Left renal pelvis (tissue), 4 donors: Measurements from ENCODE around the gene PLTP. TPM values are rescaled to one million over a fixed set of nuclear protein-coding genes. Genes with fewer than 3 reads are reported as not detected.
A peak's percentile ranks its signal among the peaks of the same experiment; 100 is the strongest.
"Not testable (repeated sequence)": the region's sequence is repeated elsewhere in the genome, so short reads cannot be mapped to it uniquely, and the experiment has no call there.

ENCODE experiments used
- DNase-seq, 4 donors: peaks; one replicate each; pipeline ENCODE4 v3.0.0-alpha.2; 2013; ENCODE audit warnings: low read depth in 4 of 4, low spot score in 3 of 4
- polyA plus RNA-seq, 4 donors: library from polyadenylated mRNA; unstranded; fragments of 120-200 nt; gene quantifications; one replicate each; pipeline ENCODE4 v1.2.1, GENCODE V29; 2013; ENCODE audit not compliant: insufficient read length in 4 of 4

PLTP gene
- polyA plus RNA-seq, 4 donors: 72.7 to 139 (median 126) TPM

DNA sequence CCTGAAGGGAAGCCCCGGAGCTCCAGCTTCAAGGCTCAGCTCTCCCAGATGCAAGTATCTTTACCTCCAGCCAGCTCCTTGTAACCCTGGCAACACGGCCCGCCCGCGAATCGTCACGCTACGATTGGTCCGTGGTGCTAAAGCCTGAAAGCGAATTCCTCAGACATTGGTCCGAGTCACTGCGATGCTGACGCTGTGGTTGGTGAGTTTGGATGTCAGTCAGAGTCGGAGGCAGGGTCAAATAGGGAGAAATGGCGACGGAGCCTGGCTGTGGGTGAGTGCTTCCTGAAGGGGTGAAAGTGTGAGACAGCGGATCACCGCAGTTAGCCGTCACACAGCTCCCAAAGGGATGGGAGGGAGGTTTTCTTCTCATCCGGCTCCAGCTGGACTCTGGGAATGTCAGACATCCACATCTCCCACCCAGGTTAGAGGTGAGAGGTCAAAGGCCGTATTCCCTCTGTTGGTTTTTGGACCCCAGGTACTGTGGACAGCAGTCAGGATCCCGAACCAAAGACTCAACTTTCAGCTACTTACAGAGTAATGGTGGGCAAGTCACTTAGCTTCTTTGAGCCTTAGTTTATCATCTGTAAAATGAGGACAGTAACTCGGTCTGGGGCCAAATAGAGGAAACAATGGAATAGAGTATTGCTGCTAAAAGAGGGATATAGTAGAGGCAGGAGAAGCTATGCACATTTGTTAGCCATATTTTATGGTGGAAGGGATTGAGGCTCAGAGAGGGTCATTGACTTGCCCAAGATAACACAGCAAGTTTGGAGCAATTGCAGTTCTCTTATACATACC lies 30.8 kb downstream of the PLTP start, which contains the start of gene ZSWIM1:
TSS of gene ZSWIM1 (plus strand) at position 240 of the 801 bp plus-strand sequence. CDS start 1,366 bp downstream, outside the sequence.
- DNase-seq: peak; percentile 98 to 100 (median 99)

DNA sequence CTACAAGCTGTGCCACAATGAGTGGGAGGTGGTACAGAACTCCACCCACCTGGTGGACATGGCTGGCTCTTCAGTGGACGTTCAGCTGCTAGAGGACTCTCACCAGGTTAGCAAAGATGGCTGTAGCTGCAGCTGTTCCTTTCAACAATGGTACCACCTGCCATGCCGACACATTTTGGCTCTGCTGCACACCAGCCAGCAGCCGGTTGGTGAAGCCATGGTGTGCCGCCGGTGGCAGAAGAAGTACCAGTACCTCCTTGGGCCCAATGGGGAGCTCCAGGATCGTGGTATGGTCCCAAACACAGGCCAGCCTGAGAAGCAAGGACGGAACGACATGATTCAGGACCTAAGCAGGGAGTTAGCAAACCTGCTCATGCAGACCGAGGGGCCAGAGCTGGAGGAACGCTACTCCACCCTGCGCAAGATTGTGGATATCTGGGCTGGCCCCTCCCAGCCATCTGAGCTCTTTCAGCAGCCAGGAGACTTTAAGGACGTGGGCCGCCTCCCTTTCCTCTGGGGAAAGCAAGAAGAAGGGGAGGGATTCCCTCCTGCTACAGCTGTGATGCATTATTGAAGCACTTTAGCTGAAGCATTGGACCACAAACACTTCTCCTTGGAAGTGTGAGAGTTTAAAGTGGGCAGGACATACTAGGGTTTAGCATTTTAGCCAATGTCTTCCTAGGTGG lies 33.7 kb downstream of the PLTP start:
- DNase-seq: no peak

DNA sequence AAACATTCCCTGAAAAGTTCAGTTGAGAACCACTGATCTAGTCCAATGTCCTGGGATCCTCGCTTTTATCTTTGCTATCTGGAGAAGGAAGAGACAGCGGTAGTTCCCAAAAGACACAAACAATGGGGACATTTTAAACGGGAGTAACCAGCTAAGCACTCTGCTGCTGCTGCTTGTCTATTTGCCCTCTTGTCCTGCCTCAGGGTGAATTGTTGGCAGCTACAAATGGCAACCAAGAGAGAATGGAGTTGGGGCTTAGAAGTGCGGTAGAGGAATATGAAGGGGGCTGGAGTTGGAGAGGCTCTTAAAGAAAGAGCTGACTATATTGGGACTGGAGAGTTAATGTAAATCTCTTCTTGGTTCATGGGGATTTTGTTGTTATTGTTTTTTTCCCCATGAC lies 37.4 kb downstream of the PLTP start:
- no peak for DNase-seq

DNA sequence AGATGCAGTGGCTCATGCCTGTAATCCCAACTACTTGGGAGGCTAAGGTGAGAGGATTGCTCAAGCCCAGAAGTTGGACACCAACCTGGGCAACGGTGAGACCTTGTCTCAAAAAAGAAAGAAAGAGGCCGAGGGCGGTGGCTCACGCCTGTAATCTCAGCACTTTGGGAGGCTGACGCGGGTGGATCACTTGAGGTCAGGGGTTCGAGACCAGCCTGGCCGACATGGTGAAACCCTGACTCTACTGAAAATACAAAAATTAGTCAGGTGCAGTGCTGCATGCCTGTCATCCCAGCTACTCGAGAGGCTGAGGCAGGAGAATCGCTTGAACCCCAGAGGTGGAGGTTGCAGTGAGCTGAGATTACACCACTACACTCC lies 37.9 kb downstream of the PLTP start:
- DNase-seq: not testable (repeated sequence)

DNA sequence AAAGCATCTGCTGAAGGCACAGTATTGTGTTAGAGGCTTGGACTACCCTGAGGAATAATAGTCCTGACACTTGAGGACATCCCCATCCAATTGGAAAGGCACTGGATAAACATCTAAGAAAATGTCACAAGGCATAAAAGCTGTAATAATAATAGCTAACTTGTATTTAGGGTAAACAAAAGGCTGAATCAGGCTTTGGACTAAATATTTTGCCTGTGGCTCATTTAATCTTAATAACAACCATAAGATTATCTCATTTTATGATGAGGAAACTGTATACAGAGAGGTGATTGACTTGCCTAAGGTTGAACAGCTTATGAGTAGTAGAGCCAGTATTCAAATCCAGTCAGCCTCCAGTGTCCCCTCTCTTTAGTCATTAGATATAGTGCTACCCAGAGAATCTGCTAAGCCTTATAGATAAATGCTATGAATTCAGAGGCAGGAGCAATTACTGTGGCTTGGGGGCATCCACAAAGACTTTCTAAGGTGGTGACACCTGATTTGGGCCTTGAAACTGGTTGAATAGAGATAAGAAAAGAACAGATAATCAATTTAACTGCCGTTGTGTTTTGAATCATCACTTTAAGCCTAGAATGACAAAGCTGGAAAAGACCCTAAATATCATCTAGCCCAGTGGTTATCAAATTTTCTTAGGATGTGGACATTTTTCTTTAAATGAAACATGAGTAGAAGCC lies 38.4 kb downstream of the PLTP start:
- DNase-seq: no peak

DNA sequence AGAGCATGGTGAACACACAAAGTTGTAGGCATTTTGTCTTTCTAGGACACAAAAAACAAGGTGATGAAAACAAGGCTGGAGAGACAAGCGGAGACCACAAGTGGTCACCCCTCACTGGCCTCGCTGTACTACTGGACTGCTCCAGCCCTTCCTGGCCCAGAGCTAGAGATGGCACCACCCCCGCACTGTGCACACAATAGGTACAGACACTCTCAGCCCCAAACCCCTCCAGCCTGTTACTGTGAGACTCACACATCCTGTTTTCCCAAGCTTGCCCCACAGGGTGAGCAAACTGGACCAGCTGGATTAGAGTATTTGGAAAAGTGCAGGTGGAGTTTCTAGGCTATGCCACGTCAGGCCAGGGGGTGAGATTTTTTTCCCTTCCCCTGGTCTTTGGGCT lies 39.3 kb downstream of the PLTP start:
- DNase-seq: no peak

DNA sequence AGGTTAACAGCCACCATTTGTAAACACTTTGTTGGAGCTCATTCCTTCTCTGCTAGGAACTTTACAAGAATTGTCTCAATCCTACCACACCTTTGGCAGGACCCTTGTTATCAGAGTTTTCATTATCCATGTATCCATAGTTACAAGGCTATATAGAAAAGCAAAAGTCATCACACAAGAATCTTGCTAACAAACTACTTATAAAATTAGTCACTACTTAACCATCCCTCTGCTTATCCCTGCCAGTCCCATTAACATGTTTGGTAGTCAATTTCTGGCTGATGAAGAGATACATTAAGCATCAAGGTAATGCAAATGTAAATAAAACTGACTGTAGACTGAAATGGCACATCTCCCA lies 44.2 kb downstream of the PLTP start:
- DNase-seq: no peak

DNA sequence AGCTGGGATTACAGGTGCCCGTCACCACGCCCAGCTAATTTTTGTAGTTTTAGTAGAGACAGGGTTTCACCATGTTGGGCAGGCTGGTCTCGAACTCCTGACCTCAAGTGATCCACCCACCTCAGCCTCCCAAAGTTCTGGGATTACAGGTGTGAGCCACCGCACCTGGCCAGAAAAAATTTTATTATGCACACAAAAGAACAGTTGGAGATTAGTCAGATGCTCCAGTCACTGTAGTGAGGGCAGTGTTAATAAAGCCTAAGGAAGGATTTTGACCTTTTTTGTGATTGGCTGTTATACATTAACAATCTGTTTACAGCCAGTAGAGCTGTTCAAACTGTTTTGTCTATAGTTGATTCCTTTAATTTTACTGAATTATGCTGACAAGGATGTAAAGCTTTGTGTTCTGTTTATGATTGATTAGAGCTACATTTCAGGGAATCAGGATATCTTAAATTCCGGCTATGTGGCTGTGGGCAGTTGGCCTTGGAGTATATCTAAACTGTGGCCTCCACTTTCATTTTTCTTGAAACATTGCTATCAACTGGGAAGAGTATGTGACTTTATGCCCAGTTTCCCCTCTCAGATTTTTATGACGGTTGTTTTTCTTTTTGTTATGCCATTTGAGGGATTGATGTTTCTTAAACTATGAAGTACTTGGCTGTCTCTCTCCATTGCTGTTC lies 44.7 kb downstream of the PLTP start:
- DNase-seq: no peak

DNA sequence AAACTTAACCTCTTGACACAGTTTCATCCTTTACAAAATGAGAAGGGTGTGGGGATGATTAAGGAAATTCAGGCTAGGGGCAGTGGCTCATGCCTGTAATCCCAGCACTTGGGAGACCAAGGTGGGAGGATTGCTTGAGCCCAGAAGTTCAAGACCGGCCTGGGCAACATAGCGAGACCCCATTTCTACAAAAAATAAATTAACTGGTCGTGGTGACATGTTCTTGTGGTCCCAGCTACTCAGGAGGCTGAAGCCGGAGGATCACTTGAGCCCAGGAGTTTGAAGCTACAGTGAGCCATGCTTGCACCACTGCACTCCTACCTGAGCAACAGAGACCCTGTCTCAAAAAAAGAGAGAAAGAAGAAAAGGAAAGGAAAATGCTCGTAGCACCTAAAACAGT lies 45.5 kb downstream of the PLTP start:
- DNase-seq: no peak

DNA sequence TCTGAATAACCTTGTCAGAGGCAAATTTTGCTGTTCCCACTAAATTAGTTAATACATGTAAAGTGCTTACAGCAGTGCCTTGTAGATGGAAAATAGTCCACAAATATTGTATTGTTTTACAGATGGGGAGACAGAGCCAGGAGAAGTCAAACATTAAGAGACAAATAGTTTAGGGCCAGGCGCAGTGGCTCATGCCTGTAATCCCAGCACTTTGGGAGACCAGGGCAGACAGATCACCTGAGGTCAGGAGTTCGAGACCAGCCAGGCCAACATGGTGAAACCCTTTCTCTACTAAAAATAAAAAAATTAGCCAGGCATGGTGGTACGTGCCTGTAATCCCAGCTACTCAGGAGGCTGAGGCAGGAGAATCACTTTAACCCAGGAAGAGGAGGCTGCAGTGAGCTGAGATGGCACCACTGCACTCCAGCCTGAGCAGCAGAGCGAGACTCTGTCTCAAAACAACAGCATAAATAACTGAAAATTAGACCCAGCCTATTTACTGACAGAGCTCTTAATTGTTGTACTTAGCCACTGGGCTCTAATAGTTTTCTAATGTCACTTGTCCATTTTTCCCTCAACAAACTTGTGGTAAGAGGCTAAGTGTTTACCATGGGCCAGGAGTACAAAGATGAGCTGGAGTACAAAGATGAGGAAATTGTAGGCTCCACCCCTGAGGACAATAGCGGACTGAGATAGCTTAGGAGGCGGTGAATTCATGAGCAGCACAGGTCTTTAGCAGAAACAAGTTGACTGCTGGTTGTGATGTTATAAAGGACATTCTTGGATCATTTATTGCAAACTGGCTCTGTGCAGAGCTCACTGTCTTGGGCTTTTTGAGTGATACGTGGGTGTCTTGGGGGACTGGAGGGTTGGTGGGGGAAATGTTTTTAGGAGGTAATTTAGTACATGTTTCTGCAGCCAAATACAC lies 48.1 kb downstream of the PLTP start:
- DNase-seq: no peak

DNA sequence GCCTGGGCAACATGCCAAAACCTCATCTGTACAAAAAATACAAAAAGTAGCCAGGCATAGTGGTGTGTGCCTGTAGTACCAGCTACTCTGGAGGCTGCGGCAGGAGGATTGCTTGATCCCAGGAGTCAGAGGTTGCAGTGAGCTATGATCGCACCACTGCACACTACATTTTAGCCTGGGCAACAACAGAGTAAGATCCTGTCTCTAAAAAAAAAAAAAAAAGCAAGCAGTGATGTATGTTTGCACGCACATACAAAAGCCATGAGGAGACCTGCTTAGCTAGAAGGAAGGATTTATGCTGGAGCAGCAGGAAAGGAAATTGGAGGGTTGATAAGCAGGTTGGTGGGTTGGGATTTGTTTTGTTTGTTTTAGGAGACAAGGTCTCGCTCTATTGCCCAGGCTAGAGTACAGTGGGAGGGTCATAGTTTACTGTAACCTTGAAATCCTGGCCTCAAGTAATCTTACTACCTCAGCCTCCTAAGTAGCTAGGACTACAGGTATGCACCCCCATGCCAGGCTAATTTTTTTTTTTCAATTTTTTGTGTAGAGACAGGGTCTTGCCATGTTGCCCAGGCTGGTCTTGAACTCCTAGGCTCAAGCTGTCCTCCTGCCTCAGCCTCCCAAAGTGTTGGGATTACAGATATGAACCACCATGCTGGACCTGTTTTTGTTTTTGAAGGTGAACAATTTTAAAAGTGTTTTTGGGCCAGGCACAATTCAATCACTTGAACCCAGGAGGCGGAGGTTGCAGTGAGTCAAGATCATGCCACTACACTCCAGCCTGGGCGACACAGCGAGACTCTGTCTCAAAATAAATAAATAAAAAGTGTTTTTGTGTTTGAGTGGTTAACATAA lies 50.5 kb downstream of the PLTP start:
- DNase-seq: no peak

DNA sequence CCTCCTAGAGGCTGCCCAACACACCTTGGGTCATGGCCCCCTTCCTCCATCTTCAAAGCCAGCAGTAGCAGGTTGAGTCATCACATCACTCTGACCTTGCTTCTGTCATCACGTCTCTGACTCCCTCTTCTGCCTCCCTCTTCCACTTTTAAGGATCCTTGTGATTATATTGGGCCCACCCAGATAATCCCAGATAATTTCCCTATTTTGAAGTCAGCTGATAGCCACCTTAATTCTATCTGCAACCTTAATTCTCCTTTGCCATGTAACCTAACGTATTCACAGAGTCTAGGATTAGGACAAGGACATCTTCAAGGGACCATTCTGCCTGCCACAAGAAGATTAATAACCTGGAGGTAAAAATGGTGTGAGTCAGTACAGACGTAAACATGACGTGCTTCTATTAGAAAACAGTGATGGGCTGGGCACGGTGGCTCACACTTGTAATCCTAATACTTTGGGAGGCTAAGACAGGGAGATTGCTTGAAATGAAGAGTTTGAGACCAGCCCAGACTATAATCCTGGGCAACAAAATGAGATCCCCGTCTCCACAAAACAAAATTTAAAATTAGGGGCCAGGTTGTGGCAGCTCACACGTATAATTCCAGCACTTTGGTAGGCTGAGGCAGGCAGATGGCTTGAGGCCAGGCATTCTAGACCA lies 51.3 kb downstream of the PLTP start:
- no peak for DNase-seq

DNA sequence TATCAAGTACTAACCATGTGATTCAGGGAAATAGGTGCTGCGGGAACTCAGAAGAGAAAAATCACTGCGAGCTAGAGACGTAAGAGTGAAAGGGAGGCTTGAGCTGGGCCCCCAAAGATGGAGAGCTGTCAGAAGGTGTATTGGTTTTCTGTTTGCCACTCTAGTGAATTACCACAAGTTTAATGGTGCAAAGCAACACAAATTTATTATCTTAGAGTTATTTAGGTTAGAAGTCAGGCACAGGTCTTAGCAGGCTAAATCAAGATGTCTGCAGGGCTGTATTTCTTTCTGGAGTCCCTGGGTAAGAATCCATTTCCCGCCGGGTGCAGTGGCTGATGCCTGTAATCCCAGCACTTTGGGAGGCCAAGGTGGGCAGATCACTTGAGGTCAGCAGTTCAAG lies 52.0 kb downstream of the PLTP start:
- DNase-seq: peak in 1 of 4 donors; percentile 36

DNA sequence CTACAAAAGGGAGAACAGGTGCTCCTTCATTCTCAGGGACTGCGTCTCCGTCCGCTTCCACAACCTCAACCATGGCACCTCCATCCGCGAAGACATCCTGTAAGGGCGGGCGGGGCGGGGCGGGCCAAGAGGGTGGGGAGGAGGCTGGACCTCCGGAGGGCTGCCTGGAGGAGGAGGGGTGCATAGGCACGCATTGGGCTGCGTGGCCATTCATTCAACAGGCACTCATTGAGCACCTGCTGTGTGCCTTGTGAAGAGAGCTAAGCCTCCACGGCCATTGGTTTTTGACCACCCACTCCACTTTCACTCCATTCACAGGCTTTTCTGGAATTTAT lies 54.1 kb downstream of the PLTP start:
- no peak for DNase-seq

DNA sequence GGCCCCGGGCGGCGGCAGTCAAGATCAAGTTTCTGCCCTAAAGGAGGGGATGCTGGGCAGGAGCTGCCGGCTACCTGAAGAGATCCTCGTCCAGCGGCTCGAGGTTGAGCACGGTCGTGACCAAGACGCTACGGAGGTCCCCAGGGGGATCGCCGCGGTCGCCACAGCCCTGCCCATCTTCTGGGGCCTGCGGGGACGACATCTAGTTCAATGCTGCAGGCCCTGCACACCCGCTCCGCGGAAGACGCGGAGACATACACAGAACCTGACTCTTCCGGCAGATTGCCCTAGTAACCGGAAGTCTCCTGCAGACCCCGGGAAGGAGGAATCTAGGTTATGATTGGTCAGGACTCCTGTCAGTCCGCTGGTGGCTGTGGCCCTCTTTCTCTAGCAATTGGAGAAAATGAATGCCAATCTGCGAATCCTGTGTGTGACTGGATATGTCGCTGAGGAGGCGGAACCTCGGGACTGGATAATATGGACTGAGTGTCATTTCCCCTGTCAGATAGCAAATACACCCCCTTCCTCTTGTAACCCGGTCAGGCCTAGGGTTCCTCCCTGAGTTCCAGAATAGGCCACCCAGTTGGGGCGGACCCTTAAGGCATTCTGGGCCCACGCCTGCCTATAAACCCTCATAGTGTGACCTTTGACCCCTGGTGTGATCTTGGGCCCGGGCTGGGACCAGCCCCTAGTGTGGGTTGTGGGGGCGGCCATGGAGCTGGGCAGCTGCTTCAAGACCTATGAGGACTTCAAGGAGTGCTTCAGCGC lies 54.7 kb downstream of the PLTP start, which contains the start of the genes ACOT8 and ZSWIM3:
TSS of gene ACOT8 (minus strand) at position 279 of the 768 bp plus-strand sequence. CDS start at position 202, 77 bp downstream.
TSS of gene ZSWIM3 (plus strand) at position 501 of the 768 bp plus-strand sequence. CDS start at position 713, 212 bp downstream.
- peak; percentile 100 for DNase-seq

DNA sequence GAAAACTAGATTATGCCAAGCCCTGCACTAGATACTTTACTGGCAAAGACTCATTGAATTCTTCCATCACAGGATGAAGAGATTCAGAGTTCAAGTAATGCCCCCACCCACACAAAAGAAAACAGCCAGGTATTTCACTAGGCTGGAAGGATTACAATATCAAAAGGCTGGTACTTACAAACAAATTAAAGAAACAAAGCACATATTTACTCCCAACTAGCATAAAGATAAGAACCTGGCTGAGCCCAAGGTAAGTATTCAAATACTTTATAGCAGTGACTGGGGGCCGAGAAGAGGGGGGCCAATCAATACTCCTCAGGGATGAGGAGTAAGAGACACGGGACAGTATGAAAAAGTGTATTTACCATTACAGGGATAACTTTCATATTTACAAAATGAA lies 58.5 kb downstream of the PLTP start:
- DNase-seq: no peak

DNA sequence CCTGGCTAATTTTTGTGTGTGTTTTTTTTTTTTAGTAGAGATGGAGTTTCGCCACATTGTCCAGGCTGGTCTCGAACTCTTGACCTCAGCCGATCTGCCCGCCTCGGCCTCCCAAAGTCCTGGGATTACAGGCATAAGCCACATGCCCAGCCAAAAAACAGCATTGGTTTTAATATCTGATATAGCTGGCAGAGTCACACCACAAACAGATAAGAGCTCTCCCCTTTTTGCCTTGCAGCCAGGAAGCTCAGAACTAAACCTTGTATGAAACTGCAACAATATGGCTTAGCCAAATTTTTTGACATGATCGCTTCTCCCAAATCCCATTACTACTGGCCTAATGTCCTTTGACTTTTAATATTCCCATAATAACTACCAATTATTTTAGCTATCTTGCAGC lies 59.6 kb downstream of the PLTP start:
- no peak for DNase-seq

DNA sequence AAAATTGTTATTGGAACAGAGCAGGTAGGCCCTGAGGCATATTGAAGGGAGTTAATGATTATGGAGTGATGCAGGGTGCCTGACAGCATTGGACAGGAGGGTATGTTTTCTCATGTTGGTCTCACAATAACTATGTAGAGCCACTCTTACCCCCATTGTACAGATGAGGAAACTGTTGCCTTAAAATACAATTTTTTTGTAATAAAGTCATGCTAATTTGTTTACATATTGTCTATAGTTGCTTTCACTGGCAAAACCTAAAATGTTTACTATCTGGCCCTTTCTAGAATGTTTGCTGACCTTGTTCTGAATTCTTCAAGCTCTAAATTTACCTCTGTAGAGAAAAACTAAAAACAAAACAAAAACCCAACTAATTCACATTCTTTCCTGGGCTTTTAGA lies 60.5 kb downstream of the PLTP start:
- no peak for DNase-seq
